IMR-90 (cell line): ENCODE results near the gene EIF2S1. TPM values are rescaled to one million over a fixed set of nuclear protein-coding genes. Genes with fewer than 3 reads are reported as not detected.

Experiments used
- ATAC-seq: fragments of 200-7000 bp; cut with Tn5 transposase; 2 replicates; pipeline ENCODE4 v1.9.1; 2020; ENCODE audit warnings: low read depth, mild to moderate bottlenecking, moderate library complexity
- BruUV-seq: library from RNA; stranded (reverse); fragments of 400-500 nt; replicated peaks from 2 replicates; lab custom pipeline; 2021; lab: Mats Ljungman, UMichigan
- CTCF ChIA-PET: fragments of 300-600 bp; formaldehyde crosslinking; extraction: SDS; loops from one replicate; lab custom pipeline; 2021; ENCODE audit warnings: antibody characterized with exemption; lab: Yijun Ruan, JAX
- POLR2A ChIA-PET: fragments of 300-600 bp; sonication (Branson Sonifier 250); formaldehyde crosslinking; loops from one replicate; lab custom pipeline; 2022; ENCODE audit warnings: antibody characterized with exemption; ENCODE audit not compliant: unreplicated experiment; lab: Charles Lee
- DNase-seq: peaks from one replicate; pipeline ENCODE4 v3.0.0; 2013
- H2AFZ ChIP-seq: replicated peaks from 2 replicates; pipeline ENCODE3; 2013; ENCODE audit warnings: low read length, mild to moderate bottlenecking; ENCODE audit not compliant: poor library complexity
- H2AK5ac ChIP-seq: 2 replicates; pipeline ENCODE4 v1.6.1; 2013; ENCODE audit warnings: low read depth, low read length, inconsistent platforms
- H2AK9ac ChIP-seq: replicated peaks from 2 replicates; pipeline ENCODE3; 2013; ENCODE audit warnings: mild to moderate bottlenecking, low read depth, low read length, moderate library complexity; ENCODE audit not compliant: poor library complexity
- H2BK120ac ChIP-seq: 2 replicates; pipeline ENCODE4 v1.6.1; 2013; ENCODE audit warnings: low read depth, low read length, inconsistent platforms
- H2BK15ac ChIP-seq: 3 replicates; pipeline ENCODE4 v1.6.1; 2013; ENCODE audit warnings: low read depth, low read length, inconsistent platforms
- H2BK20ac ChIP-seq: 2 replicates; pipeline ENCODE4 v1.6.1; 2013; ENCODE audit warnings: low read depth, mild to moderate bottlenecking, inconsistent platforms, low read length, moderate library complexity
- H2BK5ac ChIP-seq: 2 replicates; pipeline ENCODE4 v1.6.1; 2013; ENCODE audit warnings: mild to moderate bottlenecking, low read depth, low read length, inconsistent platforms; ENCODE audit not compliant: poor library complexity, severe bottlenecking
- H3K14ac ChIP-seq: replicated peaks from 2 replicates; pipeline ENCODE4 v1.6.1; 2013; ENCODE audit warnings: low read depth, low read length, inconsistent platforms
- H3K18ac ChIP-seq: 2 replicates; pipeline ENCODE4 v1.6.1; 2013; ENCODE audit warnings: low read depth, low read length, control low read depth
- H3K23ac ChIP-seq: 2 replicates; pipeline ENCODE4 v1.6.1; 2013; ENCODE audit warnings: low read depth, low read length, inconsistent platforms
- H3K27ac ChIP-seq: 2 replicates; pipeline ENCODE4 v1.5.1; 2013; ENCODE audit warnings: mild to moderate bottlenecking, control low read depth, low read length; ENCODE audit not compliant: insufficient read depth
- H3K27me3 ChIP-seq: 2 replicates; pipeline ENCODE4 v1.6.1; 2013; ENCODE audit warnings: low read length; ENCODE audit not compliant: control insufficient read depth, insufficient read depth
- H3K36me3 ChIP-seq: 2 replicates; pipeline ENCODE4 v1.6.1; 2013; ENCODE audit warnings: low read length, mixed read lengths; ENCODE audit not compliant: control insufficient read depth, insufficient read depth
- H3K4ac ChIP-seq: 2 replicates; pipeline ENCODE4 v1.6.1; 2013; ENCODE audit warnings: low read depth, low read length, inconsistent platforms
- H3K4me1 ChIP-seq: 2 replicates; pipeline ENCODE4 v1.6.1; 2013; ENCODE audit warnings: low read length, mixed read lengths; ENCODE audit not compliant: control insufficient read depth, insufficient read depth
- H3K4me2 ChIP-seq: 2 replicates; pipeline ENCODE4 v1.6.1; 2013; ENCODE audit warnings: low read depth, mild to moderate bottlenecking, control low read depth, low read length, moderate library complexity
- H3K4me3 ChIP-seq: 2 replicates; pipeline ENCODE4 v1.5.1; 2013; ENCODE audit warnings: low read depth, mild to moderate bottlenecking, control low read depth, low read length, moderate library complexity; ENCODE audit not compliant: insufficient read depth
- H3K56ac ChIP-seq: 2 replicates; pipeline ENCODE4 v1.6.1; 2013; ENCODE audit warnings: low read length, inconsistent platforms; ENCODE audit not compliant: insufficient read depth; ENCODE audit errors: extremely low read depth
- H3K79me1 ChIP-seq, 2 experiments: 2 replicates each; pipeline ENCODE4 v1.6.1; 2013; ENCODE audit warnings: low read length in 2 of 2, inconsistent platforms in 1 of 2, low read depth in 1 of 2
- H3K9ac ChIP-seq: 2 replicates; pipeline ENCODE4 v1.6.1; 2013; ENCODE audit warnings: low read depth, low read length, control low read depth
- H3K9me1 ChIP-seq: 2 replicates; pipeline ENCODE4 v1.6.1; 2013; ENCODE audit warnings: low read length, inconsistent platforms; ENCODE audit not compliant: insufficient read depth
- H3K9me3 ChIP-seq: 2 replicates; pipeline ENCODE4 v1.6.1; 2013; ENCODE audit warnings: low read length; ENCODE audit not compliant: control insufficient read depth, insufficient read depth
- H4K20me1 ChIP-seq: 2 replicates; pipeline ENCODE4 v1.6.1; 2013; ENCODE audit warnings: low read length, inconsistent platforms; ENCODE audit not compliant: insufficient read depth
- H4K5ac ChIP-seq: 2 replicates; pipeline ENCODE4 v1.6.1; 2013; ENCODE audit warnings: mild to moderate bottlenecking, low read depth, low read length, control low read depth
- H4K8ac ChIP-seq, 2 experiments: 2 replicates each; pipeline ENCODE4 v1.6.1; 2013; ENCODE audit warnings: low read depth in 2 of 2, low read length in 2 of 2, control low read depth in 1 of 2, inconsistent platforms in 1 of 2
- H4K91ac ChIP-seq: 2 replicates; pipeline ENCODE4 v1.6.1; 2013; ENCODE audit warnings: low read depth, low read length, inconsistent platforms; ENCODE audit not compliant: insufficient read depth
- BHLHE40 ChIP-seq: fragments of 150-350 bp; IDR thresholded peaks from 2 replicates; pipeline ENCODE4 v1.6.1; 2016; ENCODE audit warnings: mild to moderate bottlenecking, low read depth, low read length
- FOS ChIP-seq: fragments of 150-350 bp; IDR thresholded peaks from 2 replicates; pipeline ENCODE4 v1.6.1; 2016; ENCODE audit warnings: low read depth, low read length
- WGBS, 2 experiments: methylation state at CpG; one replicate each; pipeline versions ENCODE4 v1.1.5 to v1.1.7; 2013; ENCODE audit warnings: missing lambda C conversion rate in 2 of 2; ENCODE audit not compliant: insufficient read length in 1 of 2; ENCODE audit errors: extremely low coverage in 2 of 2; 5-methylcytosine and 5-hydroxymethylcytosine counted together
- dilution Hi-C: fragments of 300-500 bp; cut with HindIII; formaldehyde crosslinking; loops from one replicate; pipeline ENCODE4 v1.14.3; 2018; ENCODE audit warnings: low sequenced_read_pairs; ENCODE audit not compliant: unreplicated experiment
- in situ Hi-C: fragments of 300-500 bp; cut with MboI; formaldehyde crosslinking; loops from 3 replicates; pipeline ENCODE4 v1.14.3; 2019; ENCODE audit warnings: low sequenced_read_pairs, inconsistent platforms, mixed read lengths
- intact Hi-C: fragments of 100-400 bp; cut with micrococcal nuclease; formaldehyde crosslinking; loops from 2 replicates; pipeline ENCODE4 v1.10.0; 2022
- polyA plus RNA-seq, 3 experiments: library from polyadenylated mRNA; depleted of rRNA; stranded (reverse); fragments of >200 nt; gene quantifications; 2 replicates each; pipeline ENCODE4 v1.2.3, GENCODE V29; 2012; ENCODE audit warnings: low replicate concordance in 1 of 3
- total RNA-seq: library from RNA; depleted of rRNA; stranded (reverse); fragments of >200 nt; gene quantifications from 2 replicates; pipeline ENCODE4 v1.2.3, GENCODE V29; 2012

Gene EIF2S1
- total and polyA plus RNA-seq, 2 of the 4 experiments (the other 2 are of a cell fraction) = 57.9 to 125 TPM

GRCh38 chr14:67416810-67417209 is 56.7 kb downstream of the EIF2S1 start:
- in situ Hi-C loops = no loop called here
- Histone ChIP-seq H3K36me3 (no peaks in the 10 kb centered on the region), H4K5ac (no peak overlapping the region)

More at GRCh38 chr14:67416810-67417209, 56.7 kb downstream of the EIF2S1 start:
- Histone ChIP-seq H3K4me1 (peaks cover 7% of the 10 kb centered on the region), H3K27me3 (no peaks in the 10 kb centered on the region; the same call in 1 of the 2 replicates), H2AK9ac (no peak overlapping the region), H2AK5ac (no peak overlapping the region), H4K91ac (no peak overlapping the region), H4K8ac (no peak overlapping the region), H3K9me3 (no peaks in the 10 kb centered on the region), H3K14ac (no peak overlapping the region), H3K27ac (no peak overlapping the region), H3K56ac (no peak overlapping the region), H3K4me2 (no peak overlapping the region), H3K4ac (no peak overlapping the region), H4K20me1 (no peaks in the 10 kb centered on the region; the same call in 1 of the 2 replicates), H2AFZ (no peak overlapping the region), H2BK20ac (no peak overlapping the region), H2BK15ac (no peak overlapping the region), H3K9me1 (peaks cover 12% of the 10 kb centered on the region; the same call in 1 of the 2 replicates), H3K23ac (no peak overlapping the region), H3K18ac (no peak overlapping the region), H3K4me3 (no peak overlapping the region), H2BK120ac (no peak overlapping the region), H3K9ac (no peak overlapping the region), H3K79me1 (no peaks in the 10 kb centered on the region), H2BK5ac (no peak overlapping the region)
- intact Hi-C loops (no loop called here), dilution Hi-C loops (no loop called here)
- TF ChIP-seq BHLHE40 = no peak
- no peak for TF ChIP-seq FOS
- ChIA-PET POLR2A (no interaction called here), CTCF (interaction anchor here (2.0 kb wide), 1 partner anchor 10 kb away, joined by 6 read pairs; no protein-coding TSS in a partner anchor)
- BruUV-seq = no TSS peak
- DNase-seq (no peak), ATAC-seq (no peak)
- no CpG with 5 or more reads among the region's 2 CpGs for WGBS, 2 experiments
